NCI-H774 (cell line): ENCODE results near the gene MAN1B1.
"Not testable (repeated sequence)": the region's sequence is repeated elsewhere in the genome, so short reads cannot be mapped to it uniquely, and the experiment has no call there.

ENCODE experiments used
- DNase-seq: peaks from one replicate; lab custom pipeline; 2025; lab: John Stamatoyannopoulos, UW

Gene MAN1B1

GRCh38 chr9:137127301-137128157 is 40.7 kb downstream of the MAN1B1 start:
- no peak for DNase-seq

GRCh38 chr9:137128158-137128861 is 41.5 kb downstream of the MAN1B1 start:
- no peak for DNase-seq

GRCh38 chr9:137128862-137129455 is 42.2 kb downstream of the MAN1B1 start:
- no peak for DNase-seq

- peak; percentile 97 for DNase-seq
Measured at GRCh38 chr9:137129456-137130175, 42.8 kb downstream of the MAN1B1 start.

- no peak for DNase-seq
Measured at GRCh38 chr9:137130176-137130755, 43.5 kb downstream of the MAN1B1 start.

- no peak for DNase-seq
Measured at GRCh38 chr9:137134191-137134590, 47.4 kb downstream of the MAN1B1 start.

- DNase-seq, result not testable (repeated sequence)
Measured at GRCh38 chr9:137135154-137135553, 48.4 kb downstream of the MAN1B1 start.

- DNase-seq, result no peak
Measured at GRCh38 chr9:137136261-137136880, 49.6 kb downstream of the MAN1B1 start.

- DNase-seq, result no peak
Measured at GRCh38 chr9:137136881-137137607, 50.3 kb downstream of the MAN1B1 start.

GRCh38 chr9:137138058-137138721 is 51.4 kb downstream of the MAN1B1 start:
- no peak for DNase-seq

- DNase-seq, result no peak
Measured at GRCh38 chr9:137138722-137139467, 52.1 kb downstream of the MAN1B1 start, which contains the start of gene GRIN1. Gene GRIN1 (plus strand): TSS chr9:137139154. CDS start chr9:137139487, 333 bp downstream.

GRCh38 chr9:137139468-137140150 is 52.8 kb downstream of the MAN1B1 start:
- DNase-seq, result no peak

GRCh38 chr9:137140151-137141012 is 53.6 kb downstream of the MAN1B1 start:
- DNase-seq, result no peak

- DNase-seq, result no peak
Measured at GRCh38 chr9:137141050-137141810, 54.4 kb downstream of the MAN1B1 start.

- DNase-seq, result no peak
Measured at GRCh38 chr9:137141976-137142936, 55.5 kb downstream of the MAN1B1 start.

- DNase-seq, result no peak
Measured at GRCh38 chr9:137143459-137143858, 56.7 kb downstream of the MAN1B1 start.
